Activated CD4-positive, CD25-positive, alpha-beta regulatory T cell treated with anti-CD3 and anti-CD28 coated beads, Interleukin-2, amount 50 U/mL, for 24 hours (primary cell): ENCODE data around the gene SPHK2.
"Not testable (repeated sequence)": the region's sequence is repeated elsewhere in the genome, so short reads cannot be mapped to it uniquely, and the experiment has no call there.

Source experiments
- ATAC-seq, 2 donors: fragments of 150-1000 bp; cut with Tn5 transposase; one replicate each; pipeline ENCODE4 v1.10.0; 2021; ENCODE audit warnings: mild to moderate bottlenecking in 1 of 2, moderate library complexity in 1 of 2

Gene SPHK2, protein sequence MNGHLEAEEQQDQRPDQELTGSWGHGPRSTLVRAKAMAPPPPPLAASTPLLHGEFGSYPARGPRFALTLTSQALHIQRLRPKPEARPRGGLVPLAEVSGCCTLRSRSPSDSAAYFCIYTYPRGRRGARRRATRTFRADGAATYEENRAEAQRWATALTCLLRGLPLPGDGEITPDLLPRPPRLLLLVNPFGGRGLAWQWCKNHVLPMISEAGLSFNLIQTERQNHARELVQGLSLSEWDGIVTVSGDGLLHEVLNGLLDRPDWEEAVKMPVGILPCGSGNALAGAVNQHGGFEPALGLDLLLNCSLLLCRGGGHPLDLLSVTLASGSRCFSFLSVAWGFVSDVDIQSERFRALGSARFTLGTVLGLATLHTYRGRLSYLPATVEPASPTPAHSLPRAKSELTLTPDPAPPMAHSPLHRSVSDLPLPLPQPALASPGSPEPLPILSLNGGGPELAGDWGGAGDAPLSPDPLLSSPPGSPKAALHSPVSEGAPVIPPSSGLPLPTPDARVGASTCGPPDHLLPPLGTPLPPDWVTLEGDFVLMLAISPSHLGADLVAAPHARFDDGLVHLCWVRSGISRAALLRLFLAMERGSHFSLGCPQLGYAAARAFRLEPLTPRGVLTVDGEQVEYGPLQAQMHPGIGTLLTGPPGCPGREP

DNA sequence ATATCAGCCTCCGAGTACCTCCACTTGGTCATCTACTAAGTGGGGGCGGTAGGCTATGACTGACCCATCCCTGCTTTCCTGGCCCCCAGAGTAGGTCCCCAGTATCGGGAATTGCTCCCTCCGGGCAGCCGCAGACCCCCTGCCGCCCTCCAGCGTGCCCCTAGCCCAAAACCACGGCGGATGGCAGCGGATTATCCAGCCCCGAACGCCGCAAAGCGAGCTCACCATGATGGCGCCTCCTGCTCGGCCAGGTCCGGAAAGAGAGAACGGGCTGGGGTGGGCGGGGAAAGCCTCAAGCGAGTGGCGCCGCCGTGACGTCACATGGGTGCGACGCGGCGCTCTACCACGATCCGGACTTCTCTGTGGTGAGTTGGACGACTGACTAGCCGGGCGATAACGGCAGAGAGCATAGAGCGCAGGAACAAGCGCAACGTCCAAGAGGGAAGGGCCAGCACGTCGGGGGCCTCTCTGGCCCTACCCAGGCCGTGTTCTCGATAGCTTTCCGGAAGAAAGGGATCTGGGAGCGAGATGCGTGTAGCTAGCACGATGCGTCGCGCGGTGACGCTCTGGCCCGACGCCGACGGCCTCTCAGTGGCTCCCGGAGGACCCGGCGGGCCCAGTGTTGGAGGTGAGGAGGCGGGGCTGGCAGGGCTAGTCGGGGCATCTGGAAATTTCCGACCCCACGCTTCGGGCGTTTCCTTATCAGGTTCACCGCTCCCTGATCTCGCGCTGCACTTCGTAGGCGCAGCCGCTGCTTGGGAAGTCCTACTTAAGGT, at the start of gene SPHK2, which contains the start of gene RPL18:
TSS of gene SPHK2 (plus strand) at position 591 of the 776 bp plus-strand sequence. CDS start 1,009 bp downstream, outside the sequence.
TSS of gene RPL18 (minus strand) at position 263 of the 776 bp plus-strand sequence. CDS start at position 228, 35 bp downstream.
- peak; percentile 86 to 87 for ATAC-seq

DNA sequence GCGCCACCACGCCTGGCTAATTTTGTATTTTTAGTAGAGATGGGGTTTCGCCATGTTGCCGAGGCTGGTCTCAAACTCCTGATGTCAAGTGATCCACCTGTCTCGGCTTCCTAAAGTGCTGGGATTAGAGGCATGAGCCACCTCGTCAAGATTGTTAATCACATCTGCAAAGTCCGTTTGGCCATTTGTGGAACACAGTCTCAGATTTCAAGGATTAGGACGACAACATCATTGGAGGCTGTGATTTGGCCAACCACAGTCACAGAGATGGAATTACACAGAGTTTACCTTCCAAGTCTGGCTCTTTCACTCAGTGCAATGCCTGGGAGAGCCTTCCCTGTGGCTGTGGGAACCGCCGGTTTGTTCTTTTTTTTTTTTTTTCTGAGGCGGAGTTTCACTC, 49.5 kb upstream of the SPHK2 start:
- no peak for ATAC-seq

DNA sequence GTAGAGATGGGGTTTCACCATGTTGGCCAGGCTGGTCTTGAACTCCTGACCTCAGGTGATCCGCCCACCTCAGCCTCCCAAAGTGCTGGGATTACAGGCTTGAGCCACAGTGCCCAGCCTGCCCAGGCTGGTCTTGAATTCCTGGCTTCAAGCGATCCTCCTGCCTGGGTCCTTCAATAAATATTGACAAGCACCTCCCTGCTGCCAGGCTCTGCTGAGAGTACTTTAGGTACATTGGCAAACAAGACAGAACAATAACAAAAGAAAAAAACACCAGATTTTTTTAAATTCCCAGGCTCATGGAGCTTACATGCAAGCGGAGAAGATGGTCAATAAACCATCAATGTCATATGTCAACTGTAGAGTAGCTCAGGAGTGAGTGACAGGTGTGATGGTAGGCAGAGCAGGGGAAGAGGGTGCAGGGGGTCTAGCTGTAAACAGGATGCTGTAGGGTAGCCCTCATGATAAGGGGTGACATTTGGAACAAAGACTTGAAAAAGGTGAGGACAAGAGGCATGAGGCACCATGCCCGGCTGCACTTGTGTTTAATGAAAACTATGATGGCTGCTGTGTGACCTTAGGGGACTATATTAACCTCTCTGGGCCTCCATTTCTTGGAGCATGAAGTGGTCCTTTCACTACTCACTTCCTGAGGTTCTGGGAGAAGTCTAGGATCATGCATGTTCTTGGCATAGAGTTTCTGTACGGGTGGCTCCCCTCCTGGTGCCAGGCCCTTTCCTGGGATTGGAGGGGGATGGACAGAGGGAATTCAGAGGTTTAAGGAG, 47.7 kb upstream of the SPHK2 start:
- no peak for ATAC-seq

DNA sequence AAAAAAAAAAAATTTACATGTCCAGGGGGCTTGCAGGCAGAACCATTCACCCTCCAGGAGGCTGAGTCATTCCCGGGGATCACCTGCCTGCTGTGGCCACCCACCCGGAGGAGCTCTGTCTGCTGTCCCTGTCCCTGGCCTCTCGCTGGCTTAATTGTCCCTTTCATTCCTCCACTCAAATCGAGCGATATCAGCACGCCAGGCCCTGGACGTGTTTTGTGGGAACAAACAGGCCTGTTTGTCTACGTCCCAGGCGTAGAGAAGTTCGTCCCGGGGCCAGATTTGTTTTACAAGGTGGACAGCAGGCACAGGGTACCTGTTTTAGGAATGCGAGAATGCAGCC, 46.2 kb upstream of the SPHK2 start:
- ATAC-seq: no peak

DNA sequence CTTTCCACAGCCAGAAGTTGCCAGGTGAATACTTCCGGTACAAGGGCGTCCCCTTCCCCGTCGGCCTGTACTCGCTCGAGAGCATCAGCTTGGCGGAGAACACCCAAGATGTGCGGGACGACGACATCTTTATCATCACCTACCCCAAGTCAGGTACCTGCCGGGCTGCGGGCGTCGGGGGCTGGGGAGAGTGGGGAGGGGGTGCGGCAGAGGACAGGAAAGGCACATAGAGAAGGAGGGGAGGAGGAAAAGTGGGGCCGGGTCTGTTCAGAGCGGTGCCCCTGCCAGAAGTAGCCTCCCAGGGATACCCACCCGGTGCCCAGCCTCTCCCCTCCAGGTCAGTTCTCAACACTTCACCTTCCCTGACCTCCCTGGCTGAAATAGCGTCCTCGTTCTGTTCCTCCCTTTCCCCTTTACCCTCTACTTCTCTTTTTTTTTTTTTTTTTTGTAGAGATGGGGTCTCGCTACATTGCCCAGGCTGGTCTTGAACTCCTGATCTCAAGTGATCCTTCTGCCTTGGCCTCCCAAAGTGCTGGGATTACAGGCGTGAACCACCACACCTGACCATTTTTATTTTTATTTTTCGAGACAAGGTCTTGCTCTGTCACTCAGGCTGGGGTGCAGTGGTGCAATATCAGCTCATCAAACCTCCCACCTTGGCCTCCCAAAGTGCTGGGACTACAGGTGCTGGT, 43.2 kb upstream of the SPHK2 start:
- ATAC-seq: no peak

DNA sequence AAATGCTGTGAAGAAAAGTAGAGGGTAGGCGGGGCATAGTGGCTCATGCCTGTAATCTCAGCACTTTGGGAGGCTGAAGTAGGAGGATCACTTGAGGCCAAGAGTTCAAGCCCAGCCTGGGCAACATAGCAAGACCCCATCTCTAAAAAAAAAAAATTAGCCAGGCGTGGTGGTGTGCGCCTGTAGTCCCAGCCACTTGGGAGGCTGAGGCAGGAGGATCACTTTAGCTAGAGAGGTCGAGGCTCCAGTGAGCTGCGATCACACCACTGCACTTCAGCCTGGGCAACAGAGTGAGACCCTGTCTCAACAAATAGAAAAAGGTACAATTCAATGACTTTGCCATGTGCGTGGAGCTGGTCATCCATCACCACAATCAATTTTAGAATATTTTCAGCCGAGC, 41.4 kb upstream of the SPHK2 start:
- not testable (repeated sequence) for ATAC-seq

DNA sequence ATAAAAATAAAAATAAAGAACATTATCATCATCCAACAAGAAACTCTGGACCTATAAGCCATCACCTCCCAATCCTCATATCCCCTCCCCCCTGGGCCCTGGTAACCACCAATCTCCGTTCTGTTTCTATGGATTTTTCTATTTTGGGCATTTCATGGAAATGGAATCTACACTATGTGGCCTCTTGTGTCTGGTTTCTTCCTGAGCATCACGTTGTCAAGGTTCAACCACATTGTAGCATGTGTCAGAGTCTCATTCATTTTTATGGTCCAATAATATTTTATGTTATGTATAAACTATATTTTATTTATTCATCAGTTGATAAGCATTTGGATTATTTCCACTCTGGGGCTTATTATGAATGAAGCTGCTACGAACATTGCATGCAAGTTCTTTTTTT, 40.4 kb upstream of the SPHK2 start:
- no peak for ATAC-seq

DNA sequence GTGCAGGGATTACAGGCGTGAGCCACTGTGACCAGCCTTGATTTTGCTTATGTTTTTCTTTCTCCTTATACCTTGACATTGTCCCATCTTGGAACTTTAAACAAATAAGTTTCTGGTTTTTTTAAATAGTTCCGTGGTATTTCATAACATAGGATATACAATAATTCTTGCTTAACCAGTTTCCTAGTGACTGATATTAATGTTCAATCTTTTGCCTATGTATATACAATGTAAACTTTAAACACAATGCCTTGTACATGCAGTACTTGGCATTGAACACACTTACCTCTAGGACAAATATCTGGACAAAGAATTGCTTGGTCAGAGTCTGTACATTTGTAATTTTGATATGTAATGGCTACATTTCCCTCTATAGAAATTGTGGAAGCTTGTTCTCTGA, 37.1 kb upstream of the SPHK2 start:
- ATAC-seq: no peak

DNA sequence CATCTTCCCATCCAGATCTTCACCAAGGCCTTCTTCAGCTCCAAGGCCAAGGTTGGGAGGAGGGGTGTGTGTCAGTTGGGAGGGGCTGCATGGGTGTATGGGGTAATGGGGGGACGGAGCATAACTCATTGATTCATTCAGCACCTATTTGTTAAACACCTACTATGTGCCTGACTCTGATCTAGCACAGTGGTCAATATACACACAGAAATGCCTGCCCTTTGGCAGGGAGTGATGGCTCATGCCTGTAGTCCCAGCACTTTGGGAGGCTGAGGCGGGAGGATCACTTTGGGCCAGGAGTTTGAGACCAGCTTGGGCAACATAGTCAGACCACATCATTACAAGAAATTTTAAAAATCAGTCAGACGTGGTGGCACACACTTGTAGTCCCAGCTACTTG, 31.9 kb upstream of the SPHK2 start:
- ATAC-seq: no peak

DNA sequence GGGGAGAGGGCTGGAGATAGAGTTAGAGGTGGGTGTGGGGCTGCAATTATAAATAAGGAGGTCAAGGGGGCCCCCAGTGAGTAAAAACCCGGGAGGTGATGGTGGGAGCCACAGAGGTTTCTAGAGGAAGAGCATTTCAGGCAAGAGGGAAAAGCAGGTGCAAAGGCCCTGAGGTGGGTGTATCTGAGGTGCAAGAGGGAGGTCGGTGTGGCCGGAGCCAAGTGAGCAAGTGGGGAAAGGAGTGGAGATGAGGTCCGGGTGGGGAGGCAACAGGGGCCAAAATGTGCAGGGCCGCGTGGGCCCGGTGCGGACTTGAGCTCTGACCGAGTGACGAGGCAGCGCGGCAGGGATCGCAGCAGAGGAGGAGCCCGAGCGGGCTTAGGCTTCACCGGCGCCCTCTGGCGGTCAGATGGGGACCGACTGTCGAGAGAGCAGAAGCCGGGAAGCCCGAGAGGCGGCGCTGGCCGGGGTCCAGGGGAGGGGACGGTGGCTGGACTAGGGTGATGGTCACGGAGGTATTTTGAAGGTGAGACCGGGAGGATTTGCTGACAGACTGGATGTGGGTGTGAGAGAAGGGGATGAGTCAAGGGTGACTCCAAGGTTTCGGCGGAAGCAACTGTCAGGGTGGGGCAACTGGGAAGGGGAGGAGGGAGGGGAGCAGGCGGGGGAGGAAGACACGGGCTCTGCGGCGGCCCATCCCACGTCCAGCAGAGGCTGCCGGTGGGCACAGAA, 30.5 kb upstream of the SPHK2 start:
- ATAC-seq: peak; percentile 86

DNA sequence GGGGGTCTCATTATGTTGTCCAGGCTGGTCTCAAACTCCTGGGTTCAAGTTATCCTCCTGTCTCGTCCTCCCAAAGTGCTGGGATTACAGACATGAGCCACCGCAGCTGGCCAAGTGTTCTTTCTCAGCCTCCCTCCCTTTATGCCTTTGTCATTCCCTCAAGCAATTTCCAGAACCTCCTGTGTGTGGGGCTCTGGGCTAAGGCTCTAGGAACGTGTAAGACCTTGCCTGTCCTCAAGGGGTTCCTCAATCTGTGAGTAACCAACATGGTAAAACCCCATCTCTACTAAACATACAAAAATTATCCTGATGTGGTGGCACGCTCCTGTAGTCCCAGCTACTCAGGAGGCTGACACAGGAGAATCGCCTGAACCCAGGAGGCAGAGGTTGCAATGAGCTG, 28.3 kb upstream of the SPHK2 start:
- no peak for ATAC-seq

DNA sequence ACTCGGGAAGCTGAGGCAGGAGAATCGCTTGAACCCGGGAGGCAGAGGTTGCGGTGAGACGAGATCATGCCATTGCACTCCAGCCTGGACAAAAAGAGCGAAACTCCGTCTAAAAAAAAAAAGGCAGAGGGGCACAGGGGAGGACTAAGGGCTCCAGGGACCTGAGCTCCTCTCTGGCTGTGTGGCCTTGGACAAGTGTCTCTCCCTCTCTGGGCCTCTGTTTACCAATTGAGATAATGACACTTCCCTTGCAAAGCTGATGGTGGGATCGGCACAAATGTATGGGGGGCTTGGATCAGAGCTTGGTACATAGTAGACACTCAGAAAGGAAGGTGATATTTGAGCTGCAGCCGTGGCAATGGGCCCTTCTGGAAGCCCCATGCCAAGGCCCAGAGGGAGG, 24.1 kb upstream of the SPHK2 start:
- no peak for ATAC-seq

DNA sequence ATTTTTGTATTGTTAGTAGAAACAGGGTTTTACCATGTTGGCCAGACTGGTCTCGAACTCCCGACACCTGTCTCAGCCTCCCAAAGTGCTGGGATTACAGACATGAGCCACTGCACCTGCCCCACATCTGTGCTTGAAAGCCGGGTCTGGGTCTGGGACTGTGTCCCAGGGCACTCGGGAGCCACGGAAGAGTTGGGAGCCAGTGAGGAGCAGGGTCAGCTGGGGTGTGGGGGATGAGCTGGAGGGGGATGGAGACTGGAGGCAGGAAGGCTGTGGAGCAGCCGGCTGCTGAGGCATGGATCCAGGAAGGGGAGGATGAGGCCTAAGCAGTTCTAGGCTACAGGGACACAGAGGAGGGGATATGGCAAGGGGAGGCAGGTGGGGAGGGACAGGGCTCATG, 23.5 kb upstream of the SPHK2 start:
- ATAC-seq: no peak

DNA sequence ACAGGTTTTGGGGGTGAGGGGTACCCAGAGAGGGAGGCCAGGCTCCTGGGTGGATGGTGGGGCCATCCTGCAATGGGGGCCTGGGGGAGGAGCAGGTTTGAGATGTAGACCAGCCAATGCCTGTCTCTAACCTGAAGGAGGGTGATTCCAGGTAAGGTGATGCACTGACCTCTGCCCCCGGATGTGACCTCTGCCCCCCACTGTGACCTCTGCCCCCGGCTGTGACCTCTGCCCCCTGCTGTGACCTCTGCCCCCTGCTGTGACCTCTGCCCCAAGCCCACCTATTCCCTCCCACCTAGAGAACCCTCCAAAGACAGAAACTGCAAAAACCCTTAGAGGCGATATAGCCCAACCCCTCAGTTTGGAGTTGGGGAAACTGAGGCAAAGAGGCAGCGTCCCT, 23.1 kb upstream of the SPHK2 start:
- ATAC-seq: no peak

DNA sequence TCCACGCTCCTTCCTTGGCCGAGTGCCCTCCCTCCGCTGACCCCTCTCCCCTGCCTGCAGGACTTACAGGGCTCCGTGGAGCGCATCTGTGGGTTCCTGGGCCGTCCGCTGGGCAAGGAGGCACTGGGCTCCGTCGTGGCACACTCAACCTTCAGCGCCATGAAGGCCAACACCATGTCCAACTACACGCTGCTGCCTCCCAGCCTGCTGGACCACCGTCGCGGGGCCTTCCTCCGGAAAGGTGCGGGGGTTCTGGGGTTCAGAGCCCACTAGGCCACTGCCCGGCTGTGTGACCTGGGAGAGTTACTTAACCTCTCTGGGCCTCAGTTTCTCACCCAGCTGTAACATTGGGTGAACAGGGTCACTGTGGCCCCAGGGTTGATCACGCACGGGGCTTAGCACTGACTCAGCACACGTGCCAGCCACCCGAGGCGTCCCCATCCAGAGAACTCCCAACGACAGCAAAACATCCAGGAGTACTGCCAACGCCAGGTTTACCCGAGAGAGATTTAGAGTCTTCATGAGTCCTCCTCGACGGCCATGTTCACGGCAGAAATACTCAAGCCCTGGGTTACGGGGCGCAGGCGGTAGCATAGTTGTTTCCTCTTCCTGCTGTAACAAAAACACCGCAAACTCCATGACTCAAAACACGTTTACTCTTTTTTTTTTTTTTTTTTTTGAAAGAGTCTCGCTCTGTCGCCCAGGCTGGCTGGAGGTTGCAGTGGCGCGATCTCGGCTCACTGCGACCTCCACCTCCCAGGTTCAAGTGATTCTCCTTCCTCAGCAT, 22.4 kb upstream of the SPHK2 start:
- ATAC-seq: peak; percentile 48 to 88

DNA sequence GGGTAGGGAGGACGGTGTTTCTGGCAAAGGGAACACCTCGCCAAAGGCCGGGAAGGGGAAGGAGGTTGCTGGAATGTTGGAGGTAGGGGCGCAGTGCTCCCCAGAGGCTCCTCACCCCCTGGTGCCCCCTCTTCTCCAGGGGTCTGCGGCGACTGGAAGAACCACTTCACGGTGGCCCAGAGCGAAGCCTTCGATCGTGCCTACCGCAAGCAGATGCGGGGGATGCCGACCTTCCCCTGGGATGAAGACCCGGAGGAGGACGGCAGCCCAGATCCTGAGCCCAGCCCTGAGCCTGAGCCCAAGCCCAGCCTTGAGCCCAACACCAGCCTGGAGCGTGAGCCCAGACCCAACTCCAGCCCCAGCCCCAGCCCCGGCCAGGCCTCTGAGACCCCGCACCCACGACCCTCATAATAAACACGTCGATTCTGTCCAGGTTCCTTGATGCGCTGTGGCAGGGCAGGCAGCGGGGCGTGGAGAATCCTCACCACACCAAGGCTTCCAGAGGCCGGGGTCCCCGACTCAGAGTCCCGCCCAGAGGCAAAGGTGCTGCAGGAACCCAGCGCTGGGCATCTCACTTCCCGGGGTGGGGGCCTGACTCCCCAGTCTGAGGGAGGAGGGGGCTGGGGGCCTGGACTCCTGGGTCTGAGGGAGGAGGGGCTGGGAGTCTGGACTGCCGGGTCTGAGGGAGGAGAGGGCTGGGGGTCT, 20.2 kb upstream of the SPHK2 start:
- ATAC-seq: no peak

DNA sequence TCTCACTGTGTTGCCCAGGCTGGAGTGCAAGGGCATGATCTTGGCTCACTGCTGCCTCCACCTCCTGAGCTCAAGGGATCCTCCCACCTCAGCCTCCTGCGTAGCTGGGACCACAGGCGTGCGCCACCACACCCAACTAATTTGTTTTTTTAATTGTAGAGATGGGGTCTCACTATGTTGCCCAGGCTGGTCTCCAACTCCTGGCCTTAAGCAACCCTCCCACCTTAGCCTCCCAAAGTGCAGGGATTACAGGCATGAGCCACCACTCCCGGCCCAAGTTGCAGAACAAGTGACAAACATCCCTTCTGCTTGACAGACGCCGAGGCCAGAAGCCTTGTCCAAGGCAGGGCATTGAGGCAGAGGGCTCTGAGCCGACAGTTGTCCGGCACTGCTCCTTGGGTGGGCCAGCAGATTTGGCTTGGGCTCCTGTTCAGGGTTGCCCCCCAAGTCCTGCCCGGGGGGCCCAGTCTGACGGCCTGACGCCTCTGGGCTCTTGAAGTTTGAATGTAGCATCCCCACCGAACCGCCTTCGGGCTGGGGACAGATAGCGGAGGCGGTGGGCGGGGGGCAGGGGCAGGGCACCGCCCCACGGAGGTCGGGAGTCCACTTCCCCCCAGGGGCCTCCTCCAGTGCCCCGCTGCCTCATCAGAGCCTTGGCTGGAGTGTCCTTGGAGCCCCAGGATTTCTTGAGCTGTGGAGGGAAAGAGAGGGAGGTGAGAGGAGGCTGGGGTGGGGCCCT, 18.5 kb upstream of the SPHK2 start:
- no peak for ATAC-seq

DNA sequence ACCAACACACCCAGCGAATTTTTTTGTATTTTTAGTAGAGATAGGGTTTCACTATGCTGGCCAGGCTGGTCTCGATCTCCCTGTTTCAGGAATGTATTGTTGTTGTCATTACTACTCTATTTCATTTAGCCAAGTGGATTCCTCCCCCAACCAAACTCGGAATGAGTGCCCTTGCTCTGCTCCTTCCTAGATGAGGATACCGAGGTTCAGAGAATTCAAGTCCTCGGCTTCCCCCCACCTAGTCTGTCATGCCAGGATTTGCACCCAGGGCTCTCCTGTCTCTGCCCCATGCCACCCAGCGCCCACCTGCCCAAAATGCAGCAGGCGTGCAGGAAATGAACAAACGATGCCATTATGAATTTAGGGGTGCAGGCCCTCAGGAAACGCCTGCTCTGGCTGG, 16.3 kb upstream of the SPHK2 start:
- ATAC-seq: no peak

DNA sequence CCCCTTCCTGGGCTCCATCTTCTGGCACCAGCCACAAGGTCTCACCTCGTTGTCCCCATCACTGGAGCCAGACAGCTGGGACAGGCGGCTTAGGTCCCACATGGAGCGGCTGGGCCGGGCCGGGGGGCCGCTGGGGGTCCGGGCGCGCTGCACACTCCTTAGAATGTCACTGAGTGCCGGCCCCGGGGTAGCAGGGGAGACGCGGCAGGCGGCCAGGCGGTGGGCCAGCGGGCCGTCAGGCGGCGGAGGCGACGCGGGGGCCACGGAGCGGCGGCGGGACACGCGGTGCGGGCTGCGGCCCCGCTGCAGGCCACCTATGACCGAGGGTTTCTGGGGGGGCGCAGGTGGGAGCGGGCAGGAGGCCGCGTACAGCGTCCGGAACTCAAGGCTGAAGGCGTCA, 15.9 kb upstream of the SPHK2 start:
- no peak for ATAC-seq
